Fibroblast of lung (primary cell): ENCODE data around the gene BAAT. TPM values are rescaled to one million over a fixed set of nuclear protein-coding genes. Genes with fewer than 3 reads are reported as not detected.

ENCODE experiments used
- DNase-seq, 2 donors: peaks; one replicate each; pipeline versions ENCODE4 v3.0.0 to v3.0.0-alpha.2; 2010; ENCODE audit warnings: low read depth in 2 of 2
- H2AFZ ChIP-seq: 2 replicates; pipeline ENCODE4 v1.5.1; 2012; ENCODE audit warnings: low read length, control low read depth, inconsistent platforms
- H3K27ac ChIP-seq: 2 replicates; pipeline ENCODE4 v1.5.1; 2011; ENCODE audit warnings: low read length, control low read depth; ENCODE audit not compliant: insufficient read depth
- H3K27me3 ChIP-seq: 2 replicates; pipeline ENCODE4 v1.5.1; 2011; ENCODE audit warnings: mild to moderate bottlenecking, low read length; ENCODE audit not compliant: control insufficient read depth, insufficient read depth
- H3K36me3 ChIP-seq: 2 replicates; pipeline ENCODE4 v1.5.1; 2011; ENCODE audit warnings: low read length; ENCODE audit not compliant: control insufficient read depth, insufficient read depth
- H3K4me1 ChIP-seq: 2 replicates; pipeline ENCODE4 v1.5.1; 2011; ENCODE audit warnings: low read length; ENCODE audit not compliant: control insufficient read depth, insufficient read depth; ENCODE audit errors: extremely low read depth
- H3K4me2 ChIP-seq: 2 replicates; pipeline ENCODE4 v1.5.1; 2011; ENCODE audit warnings: low read length, control low read depth; ENCODE audit not compliant: insufficient read depth; ENCODE audit errors: extremely low read depth
- H3K4me3 ChIP-seq, 4 experiments: fragments of 200-600 bp in 1 of 4; sonication (generic) in 1 of 4; replicated peaks in 1 of 4; 2 replicates each; pipeline ENCODE4 v1.5.1; 2011 to 2016; ENCODE audit warnings: low read length in 4 of 4, low read depth in 3 of 4, mild to moderate bottlenecking in 3 of 4, control low read depth in 2 of 4, inconsistent platforms in 1 of 4, mixed read lengths in 1 of 4; ENCODE audit not compliant: insufficient read depth in 1 of 4; ENCODE audit errors: control extremely low read depth in 1 of 4
- H3K79me2 ChIP-seq: 2 replicates; pipeline ENCODE4 v1.5.1; 2012; ENCODE audit warnings: mild to moderate bottlenecking, low read length, inconsistent platforms; ENCODE audit not compliant: control insufficient read depth, insufficient read depth
- H3K9ac ChIP-seq: 2 replicates; pipeline ENCODE4 v1.5.1; 2011; ENCODE audit warnings: mild to moderate bottlenecking, low read length, control low read depth; ENCODE audit not compliant: insufficient read depth
- H3K9me3 ChIP-seq: 2 replicates; pipeline ENCODE4 v1.5.1; 2012; ENCODE audit warnings: low read depth, low read length; ENCODE audit not compliant: control insufficient read depth, insufficient read depth
- H4K20me1 ChIP-seq: 2 replicates; pipeline ENCODE4 v1.5.1; 2011; ENCODE audit warnings: low read length; ENCODE audit not compliant: control insufficient read depth, insufficient read depth; ENCODE audit errors: extremely low read depth
- CTCF ChIP-seq, 2 donors: IDR thresholded peaks in 1 of 2; conservative IDR thresholded peaks in 1 of 2; 1 replicate in 1 of 2; 2 replicates in 1 of 2; pipeline ENCODE4 v1.5.1; 2011 to 2012; ENCODE audit warnings: low read length in 2 of 2, control low read depth in 1 of 2, inconsistent platforms in 1 of 2, low read depth in 1 of 2, mild to moderate bottlenecking in 1 of 2
- EZH2 ChIP-seq: IDR thresholded peaks from 2 replicates; pipeline ENCODE4 v1.5.1; 2012; ENCODE audit warnings: low read length, control low read depth, mild to moderate bottlenecking; ENCODE audit errors: missing control alignments
- polyA plus RNA-seq, 2 donors: library from polyadenylated mRNA; depleted of rRNA in 1 of 2; stranded (reverse) in 1 of 2; unstranded in 1 of 2; fragments of >200 nt; gene quantifications; 2 replicates each; pipeline ENCODE4 v1.2.1, GENCODE V29; 2011 to 2012; ENCODE audit warnings: missing spikeins in 1 of 2
- total RNA-seq: library from RNA; depleted of rRNA; stranded (reverse); fragments of >200 nt; gene quantifications from 2 replicates; pipeline ENCODE4 v1.2.1, GENCODE V29; 2014

BAAT gene
- total and polyA plus RNA-seq, 2 donors (not counting 1 experiment from before 2014, with no cell fraction given) = 0.02 TPM; not detected in 1

GRCh38 chr9:101365181-101365580, 19.6 kb downstream of the BAAT start:
- peak; percentile 31 to 67 for DNase-seq
- Histone ChIP-seq H3K79me2 (no peaks in the 10 kb centered on the region), H3K4me2 (no peak overlapping the region), H3K9ac (no peak overlapping the region), H3K27ac (no peak overlapping the region), H3K9me3 (no peaks in the 10 kb centered on the region), H3K4me1 (no peaks in the 10 kb centered on the region), H3K36me3 (no peaks in the 10 kb centered on the region), H2AFZ (no peak overlapping the region), H3K27me3 (no peaks in the 10 kb centered on the region), H3K4me3 (no peak overlapping the region), H4K20me1 (no peaks in the 10 kb centered on the region)
- TF ChIP-seq EZH2 (no peak), CTCF (conservative IDR thresholded peaks at IDR 0.05 in 1 of 2, IDR thresholded peaks at IDR 0.05 in 1 of 2; ENCODE audit: low read depth in 1 of 2, low read length in 2 of 2) (no peak)

- H3K4me2 ChIP-seq = no peak overlapping the region
Measured at GRCh38 chr9:101362450-101362849, 22.4 kb downstream of the BAAT start.

GRCh38 chr9:101360647-101361046, 24.2 kb downstream of the BAAT start:
- Histone ChIP-seq H3K27ac (no peak overlapping the region), H3K4me2 (no peak overlapping the region), H3K9ac (no peak overlapping the region), H3K36me3 (no peaks in the 10 kb centered on the region), H3K4me3 (no peak overlapping the region), H4K20me1 (no peaks in the 10 kb centered on the region), H3K79me2 (no peaks in the 10 kb centered on the region), H3K27me3 (no peaks in the 10 kb centered on the region), H3K4me1 (no peaks in the 10 kb centered on the region), H2AFZ (no peak overlapping the region), H3K9me3 (no peaks in the 10 kb centered on the region)
- no peak for DNase-seq
- no peak for TF ChIP-seq CTCF (conservative IDR thresholded peaks at IDR 0.05 in 1 of 2, IDR thresholded peaks at IDR 0.05 in 1 of 2; ENCODE audit: low read depth in 1 of 2, low read length in 2 of 2)
- no peak for TF ChIP-seq EZH2

More at GRCh38 chr9:101362450-101362849, 22.4 kb downstream of the BAAT start:
- no peak overlapping the region for H3K9ac ChIP-seq
- DNase-seq = no peak
- no peaks in the 10 kb centered on the region for H3K36me3 ChIP-seq
- H2AFZ ChIP-seq = no peak overlapping the region
- H3K4me1 ChIP-seq = no peaks in the 10 kb centered on the region
- no peaks in the 10 kb centered on the region for H3K9me3 ChIP-seq
- no peaks in the 10 kb centered on the region for H3K79me2 ChIP-seq
- H3K27ac ChIP-seq = no peak overlapping the region
- H4K20me1 ChIP-seq = no peaks in the 10 kb centered on the region
- no peak overlapping the region for H3K4me3 ChIP-seq
- H3K27me3 ChIP-seq = no peaks in the 10 kb centered on the region
- TF ChIP-seq CTCF (conservative IDR thresholded peaks at IDR 0.05 in 1 of 2, IDR thresholded peaks at IDR 0.05 in 1 of 2; ENCODE audit: low read depth in 1 of 2, low read length in 2 of 2) = no peak
- TF ChIP-seq EZH2 = no peak
